Measurements from ENCODE around the gene CPT1A.

DNA sequence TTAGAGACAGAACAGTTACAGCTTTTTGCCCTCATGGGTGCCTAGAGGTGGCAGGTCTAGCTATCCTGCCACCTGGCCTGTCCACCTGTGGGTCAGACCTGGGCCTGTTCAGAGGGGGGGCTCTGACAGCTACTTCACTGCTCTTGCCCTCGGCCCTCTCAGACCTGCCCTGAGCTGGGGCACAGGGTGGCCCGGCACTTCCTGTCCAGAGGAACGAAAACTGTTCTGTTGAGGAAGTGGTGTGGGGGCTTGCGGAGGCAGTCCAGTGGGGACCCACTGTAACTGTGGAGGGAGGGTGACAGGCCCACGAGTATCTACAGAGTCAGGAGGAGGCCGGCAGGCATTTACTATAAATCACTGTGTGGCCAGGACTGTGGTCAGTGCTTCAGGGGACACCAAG is 106.6 kb downstream of the CPT1A start:
- TF ChIP-seq POLR2A (IDR thresholded peaks at IDR 0.05) (no peak), POLR2AphosphoS5 (IDR thresholded peaks at IDR 0.05) (no peak)
- TF ChIP-seq, protein P1, sequence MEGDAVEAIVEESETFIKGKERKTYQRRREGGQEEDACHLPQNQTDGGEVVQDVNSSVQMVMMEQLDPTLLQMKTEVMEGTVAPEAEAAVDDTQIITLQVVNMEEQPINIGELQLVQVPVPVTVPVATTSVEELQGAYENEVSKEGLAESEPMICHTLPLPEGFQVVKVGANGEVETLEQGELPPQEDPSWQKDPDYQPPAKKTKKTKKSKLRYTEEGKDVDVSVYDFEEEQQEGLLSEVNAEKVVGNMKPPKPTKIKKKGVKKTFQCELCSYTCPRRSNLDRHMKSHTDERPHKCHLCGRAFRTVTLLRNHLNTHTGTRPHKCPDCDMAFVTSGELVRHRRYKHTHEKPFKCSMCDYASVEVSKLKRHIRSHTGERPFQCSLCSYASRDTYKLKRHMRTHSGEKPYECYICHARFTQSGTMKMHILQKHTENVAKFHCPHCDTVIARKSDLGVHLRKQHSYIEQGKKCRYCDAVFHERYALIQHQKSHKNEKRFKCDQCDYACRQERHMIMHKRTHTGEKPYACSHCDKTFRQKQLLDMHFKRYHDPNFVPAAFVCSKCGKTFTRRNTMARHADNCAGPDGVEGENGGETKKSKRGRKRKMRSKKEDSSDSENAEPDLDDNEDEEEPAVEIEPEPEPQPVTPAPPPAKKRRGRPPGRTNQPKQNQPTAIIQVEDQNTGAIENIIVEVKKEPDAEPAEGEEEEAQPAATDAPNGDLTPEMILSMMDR (IDR thresholded peaks at IDR 0.05), result no peak
